GM12874 (cell line): ENCODE results near the gene FCER1G.

Source experiments
- TF ChIP-seq, protein P1 (sequence below): IDR thresholded peaks from 2 replicates; pipeline ENCODE4 v1.5.1; 2011; ENCODE audit warnings: low read depth, mild to moderate bottlenecking, control low read depth, low read length, moderate library complexity; ENCODE audit not compliant: insufficient read depth

The FCER1G gene

DNA sequence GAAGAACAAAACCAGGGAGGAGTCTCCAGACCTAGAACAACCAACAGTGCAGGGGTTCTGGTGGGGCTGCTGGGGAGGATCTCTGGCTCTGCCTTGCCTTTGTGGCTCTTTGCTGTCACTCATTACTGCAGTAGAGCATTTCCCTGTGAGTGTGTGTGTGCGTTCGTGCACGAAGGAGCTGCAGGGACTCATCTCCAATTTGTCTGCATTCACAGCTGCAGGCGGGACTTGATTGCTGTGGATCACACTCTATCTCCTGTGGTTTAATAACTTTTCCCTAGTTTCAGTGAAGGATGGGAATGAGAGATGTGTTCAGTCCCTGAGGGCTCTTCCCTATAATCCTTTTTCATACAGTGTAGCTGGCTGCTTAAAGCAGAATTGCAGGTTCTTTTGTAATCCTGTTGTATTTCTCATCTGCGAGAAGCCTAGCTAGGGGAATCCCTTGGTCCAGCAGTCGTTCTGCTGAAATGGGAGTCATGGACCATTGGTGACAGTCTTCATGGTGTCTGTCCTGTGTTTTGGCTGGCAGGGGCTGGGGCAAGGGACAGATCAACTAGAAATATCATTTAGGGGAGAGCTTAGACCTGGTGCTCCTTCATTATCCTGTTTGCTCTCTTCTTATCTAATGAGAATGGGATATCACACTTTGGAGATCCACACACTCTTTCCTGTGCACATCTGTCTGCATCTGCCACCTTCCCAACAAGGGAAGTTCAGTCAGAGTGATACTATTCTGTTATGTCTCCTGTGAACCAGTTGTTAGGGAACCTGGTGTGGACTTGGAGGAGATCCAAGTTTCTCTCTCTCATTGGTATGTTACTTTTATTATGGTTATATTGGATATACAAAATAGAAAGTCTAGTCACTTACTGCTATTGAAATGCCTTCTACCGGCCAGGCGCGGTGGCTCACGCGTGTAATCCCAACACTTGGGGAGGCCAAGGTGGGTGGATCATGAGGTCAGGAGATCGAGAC is 46.5 kb downstream of the FCER1G start:
- TF ChIP-seq, protein P1, sequence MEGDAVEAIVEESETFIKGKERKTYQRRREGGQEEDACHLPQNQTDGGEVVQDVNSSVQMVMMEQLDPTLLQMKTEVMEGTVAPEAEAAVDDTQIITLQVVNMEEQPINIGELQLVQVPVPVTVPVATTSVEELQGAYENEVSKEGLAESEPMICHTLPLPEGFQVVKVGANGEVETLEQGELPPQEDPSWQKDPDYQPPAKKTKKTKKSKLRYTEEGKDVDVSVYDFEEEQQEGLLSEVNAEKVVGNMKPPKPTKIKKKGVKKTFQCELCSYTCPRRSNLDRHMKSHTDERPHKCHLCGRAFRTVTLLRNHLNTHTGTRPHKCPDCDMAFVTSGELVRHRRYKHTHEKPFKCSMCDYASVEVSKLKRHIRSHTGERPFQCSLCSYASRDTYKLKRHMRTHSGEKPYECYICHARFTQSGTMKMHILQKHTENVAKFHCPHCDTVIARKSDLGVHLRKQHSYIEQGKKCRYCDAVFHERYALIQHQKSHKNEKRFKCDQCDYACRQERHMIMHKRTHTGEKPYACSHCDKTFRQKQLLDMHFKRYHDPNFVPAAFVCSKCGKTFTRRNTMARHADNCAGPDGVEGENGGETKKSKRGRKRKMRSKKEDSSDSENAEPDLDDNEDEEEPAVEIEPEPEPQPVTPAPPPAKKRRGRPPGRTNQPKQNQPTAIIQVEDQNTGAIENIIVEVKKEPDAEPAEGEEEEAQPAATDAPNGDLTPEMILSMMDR = no peak

DNA sequence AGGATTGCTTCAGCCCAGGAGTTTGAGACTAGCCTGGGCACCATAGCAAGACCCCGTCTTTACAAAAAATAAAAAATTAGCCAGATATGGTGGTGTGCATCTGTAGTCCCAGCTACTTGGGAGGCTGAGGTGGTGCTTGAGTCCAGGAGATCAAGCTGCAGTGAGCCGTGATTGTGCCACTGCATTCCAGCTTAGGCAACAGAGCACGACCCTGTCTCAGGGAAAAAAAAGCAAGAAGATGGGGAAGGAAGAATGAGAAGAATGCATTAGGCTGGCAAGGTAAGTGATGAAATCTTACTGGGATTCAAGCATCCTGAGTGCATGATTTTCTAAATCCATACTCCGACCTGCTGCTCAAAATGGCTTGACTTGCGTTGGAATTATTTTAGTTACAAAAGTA is 50.2 kb downstream of the FCER1G start:
- TF ChIP-seq, protein P1 = no peak

DNA sequence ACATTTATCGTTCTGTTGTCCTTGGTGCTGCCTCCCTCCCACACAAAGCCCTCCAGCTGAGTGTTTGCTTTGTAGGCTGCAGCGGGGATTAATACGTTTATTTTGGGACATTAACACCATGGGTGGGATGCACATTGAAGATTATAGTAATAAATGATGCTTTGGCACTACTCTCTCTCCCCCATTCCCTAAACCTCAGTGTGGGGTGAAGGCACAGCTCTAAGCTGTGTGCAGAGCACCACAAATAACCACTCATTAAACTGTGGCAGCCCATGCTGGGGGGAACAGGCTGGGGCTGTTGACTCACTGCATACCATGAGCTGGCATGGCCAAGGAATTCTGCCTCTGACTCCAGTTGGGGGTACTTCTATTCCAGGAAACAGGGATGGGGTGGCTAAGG is 51.1 kb downstream of the FCER1G start:
- TF ChIP-seq, protein P1 = no peak

DNA sequence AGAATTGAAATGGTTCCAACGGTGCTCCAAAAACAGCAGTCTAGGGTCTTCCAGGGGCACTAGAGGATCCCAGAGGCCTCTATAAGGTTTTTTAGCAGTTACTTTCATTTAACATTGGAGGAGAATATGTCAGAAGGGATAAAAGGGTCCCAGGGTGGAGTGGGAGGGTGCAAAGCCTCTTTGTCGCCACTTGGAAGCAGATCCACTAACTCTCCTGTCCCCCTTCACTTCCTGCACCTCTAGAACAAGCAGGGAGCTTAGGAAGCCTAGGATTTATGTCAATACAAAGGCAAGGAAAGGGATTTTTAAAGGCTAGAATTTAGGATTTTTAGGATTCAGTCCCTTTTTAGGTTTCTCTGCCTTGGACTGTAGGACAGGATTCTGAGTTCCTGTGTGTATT is 51.7 kb downstream of the FCER1G start:
- TF ChIP-seq, protein P1 = no peak

DNA sequence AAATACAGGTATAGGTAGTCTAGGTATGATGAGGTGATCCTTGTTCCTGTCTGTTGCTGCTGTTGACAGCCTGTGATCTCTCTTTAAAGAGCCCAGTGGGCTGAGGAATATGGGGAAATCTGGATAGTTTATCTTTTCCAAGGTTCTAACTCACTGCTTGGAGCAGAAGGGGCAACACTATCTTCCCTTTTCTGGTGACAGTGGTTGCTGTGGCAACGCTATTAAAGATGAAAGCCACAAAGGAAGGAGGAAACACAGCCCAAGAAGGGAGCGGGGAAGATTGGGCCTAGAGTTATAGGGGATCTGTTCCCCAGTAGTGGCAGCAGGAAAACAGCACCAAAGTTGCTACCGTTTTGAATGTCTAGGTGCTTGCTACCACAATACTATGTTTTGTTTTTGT is 52.2 kb downstream of the FCER1G start:
- TF ChIP-seq, protein P1 = no peak
